ENCODE measurements around the gene EIF1AD.

DNA sequence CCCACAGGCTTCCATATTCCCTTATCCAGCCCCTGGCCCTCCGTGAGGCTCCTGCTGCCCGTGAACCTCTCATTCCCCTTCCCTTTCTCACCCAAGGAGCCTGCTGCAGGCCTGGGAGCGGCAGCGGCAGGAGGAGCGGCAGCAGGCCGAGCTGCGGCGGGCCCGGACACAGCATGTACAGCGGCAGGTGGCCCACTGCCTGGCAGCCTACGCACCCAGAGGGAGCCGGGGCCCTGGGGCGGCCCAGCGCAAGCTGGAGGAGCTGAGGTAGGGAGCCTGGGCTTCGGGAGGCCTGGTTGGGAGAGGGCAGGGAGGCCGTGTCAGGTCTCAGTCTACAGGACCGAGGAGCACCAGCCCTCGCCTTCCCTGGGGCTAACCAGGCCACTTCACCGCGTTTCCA, 48.5 kb downstream of the EIF1AD start:
- TF ChIP-seq BACH2 (CRISPR knock-in tag; IDR thresholded peaks at IDR 0.05; ENCODE audit: borderline replicate concordance) (no peak), ISL1 (CRISPR knock-in tag; IDR thresholded peaks at IDR 0.05) (no peak), RARB (CRISPR knock-in tag; IDR thresholded peaks at IDR 0.05) (no peak), ZFP3 (CRISPR knock-in tag; IDR thresholded peaks at IDR 0.05) (no peak), ZFP30 (CRISPR knock-in tag; IDR thresholded peaks at IDR 0.05) (no peak), ARNTL (CRISPR knock-in tag; IDR thresholded peaks at IDR 0.05; ENCODE audit: borderline replicate concordance, low read depth) (no peak), PPARA (CRISPR knock-in tag; IDR thresholded peaks at IDR 0.05; ENCODE audit: borderline replicate concordance) (no peak), ZNF565 (CRISPR knock-in tag; conservative IDR thresholded peaks at IDR 0.05; ENCODE audit: low read depth) (no peak)
- TF ChIP-seq, protein P1, sequence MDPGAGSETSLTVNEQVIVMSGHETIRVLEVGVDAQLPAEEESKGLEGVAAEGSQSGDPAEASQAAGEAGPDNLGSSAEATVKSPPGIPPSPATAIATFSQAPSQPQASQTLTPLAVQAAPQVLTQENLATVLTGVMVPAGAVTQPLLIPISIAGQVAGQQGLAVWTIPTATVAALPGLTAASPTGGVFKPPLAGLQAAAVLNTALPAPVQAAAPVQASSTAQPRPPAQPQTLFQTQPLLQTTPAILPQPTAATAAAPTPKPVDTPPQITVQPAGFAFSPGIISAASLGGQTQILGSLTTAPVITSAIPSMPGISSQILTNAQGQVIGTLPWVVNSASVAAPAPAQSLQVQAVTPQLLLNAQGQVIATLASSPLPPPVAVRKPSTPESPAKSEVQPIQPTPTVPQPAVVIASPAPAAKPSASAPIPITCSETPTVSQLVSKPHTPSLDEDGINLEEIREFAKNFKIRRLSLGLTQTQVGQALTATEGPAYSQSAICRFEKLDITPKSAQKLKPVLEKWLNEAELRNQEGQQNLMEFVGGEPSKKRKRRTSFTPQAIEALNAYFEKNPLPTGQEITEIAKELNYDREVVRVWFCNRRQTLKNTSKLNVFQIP (CRISPR knock-in tag; IDR thresholded peaks at IDR 0.05; ENCODE audit: borderline replicate concordance, low read depth): no peak
- TF ChIP-seq, protein P2, sequence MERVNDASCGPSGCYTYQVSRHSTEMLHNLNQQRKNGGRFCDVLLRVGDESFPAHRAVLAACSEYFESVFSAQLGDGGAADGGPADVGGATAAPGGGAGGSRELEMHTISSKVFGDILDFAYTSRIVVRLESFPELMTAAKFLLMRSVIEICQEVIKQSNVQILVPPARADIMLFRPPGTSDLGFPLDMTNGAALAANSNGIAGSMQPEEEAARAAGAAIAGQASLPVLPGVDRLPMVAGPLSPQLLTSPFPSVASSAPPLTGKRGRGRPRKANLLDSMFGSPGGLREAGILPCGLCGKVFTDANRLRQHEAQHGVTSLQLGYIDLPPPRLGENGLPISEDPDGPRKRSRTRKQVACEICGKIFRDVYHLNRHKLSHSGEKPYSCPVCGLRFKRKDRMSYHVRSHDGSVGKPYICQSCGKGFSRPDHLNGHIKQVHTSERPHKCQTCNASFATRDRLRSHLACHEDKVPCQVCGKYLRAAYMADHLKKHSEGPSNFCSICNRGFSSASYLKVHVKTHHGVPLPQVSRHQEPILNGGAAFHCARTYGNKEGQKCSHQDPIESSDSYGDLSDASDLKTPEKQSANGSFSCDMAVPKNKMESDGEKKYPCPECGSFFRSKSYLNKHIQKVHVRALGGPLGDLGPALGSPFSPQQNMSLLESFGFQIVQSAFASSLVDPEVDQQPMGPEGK (CRISPR knock-in tag; IDR thresholded peaks at IDR 0.05; ENCODE audit: borderline replicate concordance): no peak

Data from SK-N-SH treated with all-trans-retinoic acid at 6 μM for 48 hours (cell line).